HL-60/S4 (cell line): ENCODE results near the gene FBLIM1.

Source experiments
- in situ Hi-C: fragments of 300-500 bp; cut with MboI; formaldehyde crosslinking; loops from 2 replicates; pipeline ENCODE4 v1.14.3; 2022; ENCODE audit warnings: low sequenced_read_pairs

FBLIM1 gene

DNA sequence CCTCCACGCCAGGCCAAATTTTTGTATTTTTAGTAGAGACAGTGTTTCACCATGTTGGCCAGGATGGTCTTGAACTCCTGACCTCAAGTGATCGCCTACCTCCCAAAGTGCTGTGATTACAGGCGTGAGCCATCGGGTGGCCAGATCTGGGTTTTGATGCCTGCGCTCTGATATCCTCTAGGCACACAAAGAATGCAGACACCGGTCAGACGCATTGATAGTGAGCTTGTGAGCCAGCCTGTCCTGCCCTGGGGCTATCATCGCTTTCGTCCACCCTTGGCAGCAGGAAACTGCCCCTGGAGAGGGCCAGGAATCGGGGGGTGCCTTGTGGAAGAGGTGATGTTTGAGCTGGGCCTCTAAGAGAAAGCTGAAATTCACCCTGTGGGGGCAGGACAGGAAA lies 4.0 kb downstream of the FBLIM1 start:
- in situ Hi-C loops: no loop called here

DNA sequence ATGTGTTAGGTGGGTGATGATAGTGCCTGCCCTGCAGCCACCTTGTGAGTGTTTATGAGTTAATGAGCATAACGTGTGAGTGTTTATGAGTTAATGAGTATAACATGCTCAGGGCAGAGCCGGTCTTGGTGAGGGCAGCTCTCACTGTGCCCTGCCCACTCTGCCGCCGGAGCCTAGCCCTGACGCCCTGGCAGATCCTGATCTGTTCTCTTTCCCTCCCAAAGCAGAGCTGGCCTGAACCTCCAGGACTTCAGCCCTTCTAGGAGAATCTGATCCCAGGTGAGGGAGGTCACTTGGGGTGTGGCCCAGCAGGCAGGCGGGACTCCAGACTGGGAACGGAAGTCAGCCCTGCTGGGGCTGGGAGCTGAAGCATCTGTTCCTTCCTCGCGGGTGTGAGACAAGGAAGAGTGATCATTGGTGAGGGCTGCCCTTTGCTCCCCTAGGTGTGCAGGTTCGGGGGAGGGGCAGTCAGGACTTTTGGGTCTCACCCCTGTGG lies 5.7 kb downstream of the FBLIM1 start:
- in situ Hi-C loops: no loop called here

GRCh38 chr1:15764890-15765289 lies 6.3 kb downstream of the FBLIM1 start:
- in situ Hi-C loops: no loop called here

- in situ Hi-C loops: no loop called here
Measured at GRCh38 chr1:15765495-15766194, 7.0 kb downstream of the FBLIM1 start.

DNA sequence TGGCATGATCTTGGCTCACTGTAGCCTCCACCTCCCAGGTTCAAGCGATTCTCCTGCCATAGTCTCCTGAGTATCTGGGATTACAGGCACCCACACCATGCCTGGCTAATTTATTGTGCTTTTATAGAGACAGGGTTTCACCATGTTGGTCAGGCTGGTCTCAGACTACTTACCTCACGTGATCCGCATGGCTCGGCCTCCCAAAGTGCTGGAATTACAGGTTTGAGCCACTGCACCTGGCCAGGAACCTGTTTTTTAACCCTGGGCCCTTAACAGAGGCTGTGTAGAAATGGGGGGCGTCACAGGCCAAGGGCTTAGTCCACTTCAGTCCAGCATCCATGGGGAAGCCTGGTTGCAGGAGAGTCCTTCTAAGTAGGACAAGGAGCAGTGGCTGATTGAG lies 9.3 kb downstream of the FBLIM1 start:
- in situ Hi-C loops: no loop called here

DNA sequence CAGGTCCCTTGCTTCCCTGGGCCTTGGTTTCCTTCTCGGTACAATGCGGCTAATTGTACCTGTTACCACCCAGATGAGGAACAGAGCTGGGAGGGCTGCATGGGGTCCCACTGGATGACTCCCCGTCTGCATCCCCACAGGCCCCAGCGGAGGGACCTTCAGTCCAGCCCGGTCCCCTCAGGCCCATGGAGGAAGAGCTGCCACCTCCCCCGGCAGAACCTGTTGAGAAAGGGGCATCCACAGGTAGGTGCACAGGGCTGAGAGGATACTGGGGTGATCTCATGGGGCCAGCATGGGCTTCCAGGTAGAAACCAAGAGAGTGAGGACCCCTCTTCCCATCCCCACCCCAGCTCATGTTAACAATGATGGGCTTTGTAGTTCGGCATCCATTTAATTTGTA lies 9.8 kb downstream of the FBLIM1 start:
- in situ Hi-C loops: no loop called here

- in situ Hi-C loops: no loop called here
Measured at GRCh38 chr1:15770313-15770962, 11.8 kb downstream of the FBLIM1 start.

DNA sequence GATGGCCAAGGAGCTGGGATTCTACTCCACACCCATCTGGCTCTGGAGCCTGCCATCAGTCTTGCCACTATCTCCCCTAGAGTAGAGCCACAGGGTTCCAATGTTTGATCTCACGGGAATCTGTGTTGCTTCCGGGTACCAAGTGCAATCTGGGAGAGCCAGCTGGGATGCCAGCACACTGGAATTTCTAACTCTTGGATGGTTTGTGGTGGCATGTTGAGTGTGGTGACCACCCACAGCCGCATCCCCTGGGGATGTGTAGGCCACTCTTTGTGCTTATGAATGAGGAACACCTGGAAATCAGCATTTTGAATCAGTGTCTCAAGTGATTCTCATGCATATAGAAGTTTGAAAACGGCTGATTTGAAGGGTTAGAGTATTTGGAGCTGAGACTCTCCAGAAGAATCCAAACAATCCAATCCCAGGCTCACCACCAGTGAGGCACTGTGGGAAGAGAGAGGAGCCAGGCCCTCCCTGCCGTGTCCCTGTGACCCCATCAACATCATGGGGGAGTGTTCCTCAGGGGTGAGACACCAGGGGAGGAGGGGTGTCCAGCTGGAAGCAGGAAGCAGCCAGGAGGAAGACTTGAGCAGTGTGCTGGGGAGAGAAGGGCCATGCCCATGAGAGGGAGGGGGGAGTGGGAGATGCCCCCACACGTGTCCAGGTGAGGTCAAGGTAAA lies 13.4 kb downstream of the FBLIM1 start:
- in situ Hi-C loops: no loop called here

DNA sequence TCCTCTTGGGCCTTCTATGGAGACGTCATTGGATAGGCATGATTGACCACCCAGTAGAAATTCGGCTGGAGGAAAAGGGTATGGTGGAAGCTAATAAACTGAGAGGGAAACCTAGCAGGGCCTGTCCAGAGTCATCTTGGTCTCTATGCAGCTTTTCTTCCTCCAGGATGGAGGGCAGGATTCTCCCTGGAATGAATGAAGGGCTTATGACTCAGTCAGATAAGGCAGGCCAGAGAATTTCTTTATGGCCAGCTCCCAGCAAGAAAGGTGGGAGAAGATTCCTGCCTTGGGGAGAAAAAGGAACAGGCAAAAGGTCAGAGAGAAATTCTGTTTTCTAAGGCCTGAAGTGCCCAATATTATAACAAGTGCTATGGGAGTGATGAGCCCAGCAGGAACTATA lies 17.1 kb downstream of the FBLIM1 start:
- in situ Hi-C loops: no loop called here

DNA sequence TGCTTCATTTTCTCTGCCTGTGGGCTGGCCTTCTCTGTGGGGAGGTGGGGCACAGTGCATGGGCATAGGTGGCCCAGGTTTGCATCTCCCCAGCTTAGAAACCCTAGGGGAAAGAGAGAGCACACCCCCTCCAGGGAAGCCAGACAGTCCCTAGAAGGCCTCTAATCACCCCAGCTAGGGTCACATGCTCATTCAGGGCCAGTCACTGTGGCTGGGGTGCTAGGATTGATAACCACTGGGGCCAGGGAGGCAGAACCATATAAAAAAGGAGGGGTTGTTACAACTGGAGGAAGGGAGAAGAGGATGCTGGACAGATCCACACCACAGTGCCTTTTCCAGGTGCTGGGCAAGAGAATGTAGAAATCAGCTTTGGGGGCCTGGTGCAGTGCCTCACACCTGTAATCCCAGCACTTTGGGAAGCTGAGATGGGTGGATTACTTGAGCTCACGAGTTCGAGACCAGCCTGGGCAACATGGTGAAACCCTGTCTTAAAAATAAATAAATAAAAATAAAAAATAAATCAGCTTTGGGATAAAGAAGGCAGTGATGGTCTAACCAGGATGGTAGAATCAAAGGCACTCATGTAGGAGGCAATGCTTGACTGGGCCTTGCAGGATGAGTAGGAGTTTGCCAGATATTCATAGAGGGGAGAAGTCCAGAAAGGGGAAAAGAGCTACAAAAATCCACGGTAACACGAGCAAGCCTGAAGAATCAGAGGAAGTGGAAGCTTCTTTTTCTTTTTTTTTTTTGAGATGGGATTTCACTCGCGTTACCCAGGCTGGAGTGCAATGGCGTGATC lies 19.5 kb downstream of the FBLIM1 start:
- in situ Hi-C loops: no loop called here

- in situ Hi-C loops: no loop called here
Measured at GRCh38 chr1:15785683-15786082, 27.1 kb downstream of the FBLIM1 start.

- in situ Hi-C loops: no loop called here
Measured at GRCh38 chr1:15786581-15786980, 28.0 kb downstream of the FBLIM1 start.

DNA sequence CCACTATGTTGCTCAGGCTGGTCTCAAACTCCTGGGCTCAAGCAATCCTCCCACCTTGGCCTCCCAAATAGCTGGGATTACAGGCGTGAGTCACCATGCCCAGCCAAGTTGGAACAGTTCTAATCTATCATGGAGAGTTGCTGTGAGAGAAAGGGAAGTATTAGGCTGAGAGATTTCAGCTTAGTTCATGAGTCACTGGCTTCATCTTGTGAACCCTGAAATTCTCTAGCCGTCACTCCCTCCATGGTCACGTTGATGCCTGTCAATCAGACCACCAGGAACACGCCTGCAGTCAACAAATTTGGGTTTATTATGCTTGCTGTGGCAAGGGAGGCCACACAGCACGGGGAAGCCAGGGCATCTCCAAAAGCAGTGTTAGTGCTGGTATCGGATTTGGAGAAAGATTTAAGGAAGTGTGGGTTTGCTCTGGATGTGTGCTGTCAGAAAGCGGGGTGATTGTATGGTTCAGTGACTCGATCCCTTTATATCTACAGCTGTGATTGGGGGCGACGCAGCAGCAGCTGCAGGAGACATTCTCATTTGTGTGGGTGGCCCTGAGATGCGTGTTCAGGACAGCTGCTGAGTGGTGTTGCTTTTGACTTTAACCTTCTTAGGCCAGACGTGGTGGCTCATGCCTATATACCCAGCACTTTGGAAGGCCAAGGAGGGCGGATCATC lies 30.2 kb downstream of the FBLIM1 start:
- in situ Hi-C loops: no loop called here

DNA sequence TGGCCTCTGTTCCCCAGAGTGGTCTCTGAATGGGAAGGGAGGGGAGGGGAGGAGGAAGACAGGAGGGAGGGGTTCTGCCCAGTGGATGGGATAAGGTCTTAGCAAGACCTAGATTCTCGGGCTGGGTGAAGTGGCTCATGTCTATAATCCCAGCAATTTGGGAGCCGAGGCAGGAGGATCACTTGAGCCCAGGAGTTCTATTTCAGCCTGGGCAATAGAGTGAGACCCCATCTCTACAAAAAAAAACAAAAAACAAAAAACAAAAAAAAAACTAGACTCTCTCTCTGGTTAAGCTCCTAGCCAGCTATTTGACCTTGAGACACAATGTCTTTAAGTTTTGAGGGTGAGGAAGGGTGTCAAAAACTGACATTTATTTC lies 37.5 kb downstream of the FBLIM1 start:
- in situ Hi-C loops: no loop called here

DNA sequence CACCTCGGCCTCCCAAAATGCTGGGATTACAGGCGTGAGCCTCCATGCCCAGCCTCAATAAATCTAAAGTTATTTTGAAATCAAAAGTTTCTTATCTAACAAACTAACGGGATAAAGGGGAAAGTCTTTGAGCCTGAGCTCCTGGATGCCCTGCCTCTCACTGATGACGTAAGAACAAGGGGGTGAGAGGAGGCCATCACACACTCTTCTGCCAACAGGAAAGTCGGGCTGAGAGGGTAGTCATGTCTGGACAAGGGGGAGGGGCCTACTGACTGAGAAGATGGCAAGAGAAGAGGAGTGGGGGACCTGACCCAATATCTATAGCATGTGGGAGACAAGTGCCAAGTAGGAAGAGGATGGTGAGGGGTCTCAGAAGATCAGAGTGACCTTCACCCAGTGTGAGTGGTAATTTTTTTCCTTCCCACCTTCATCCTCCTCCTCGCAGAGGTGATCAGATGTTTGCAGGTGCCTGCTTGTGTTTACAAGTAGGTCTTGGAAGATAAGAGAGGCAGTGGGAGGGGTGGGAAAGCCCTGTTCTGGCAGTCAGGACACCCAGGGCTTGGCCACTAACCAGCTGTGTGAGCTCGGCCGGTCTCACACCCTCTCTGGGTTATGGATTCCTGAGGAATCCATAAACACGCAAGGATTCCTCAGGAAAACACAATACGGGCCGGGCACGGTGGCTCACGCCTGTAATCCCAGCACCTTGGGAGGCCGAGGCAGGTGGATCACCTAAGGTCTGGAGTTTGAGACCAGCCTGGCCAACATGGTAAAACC lies 39.2 kb downstream of the FBLIM1 start:
- in situ Hi-C loops: no loop called here

- in situ Hi-C loops: no loop called here
Measured at GRCh38 chr1:15799004-15799867, 40.6 kb downstream of the FBLIM1 start.

- in situ Hi-C loops: loop anchor here (25.0 kb wide), 2 partner anchors 187 to 387 kb away; partner anchors contain the start of gene ZBTB17
Measured at GRCh38 chr1:15799928-15800835, 41.6 kb downstream of the FBLIM1 start.
